Measurements from ENCODE around the gene PYGB.

GRCh38 chr20:25206548-25206947, 41.3 kb upstream of the PYGB start:
- TF ChIP-seq POLR2AphosphoS5 (IDR thresholded peaks at IDR 0.05; ENCODE audit: low read depth, low read length) (no peak), TAF1 (IDR thresholded peaks at IDR 0.05; ENCODE audit: low read depth, low read length) (no peak)
